ENCODE data around the gene ZNF32.
A peak's percentile ranks its signal among the peaks of the same experiment; 100 is the strongest.

The ZNF32 gene, protein sequence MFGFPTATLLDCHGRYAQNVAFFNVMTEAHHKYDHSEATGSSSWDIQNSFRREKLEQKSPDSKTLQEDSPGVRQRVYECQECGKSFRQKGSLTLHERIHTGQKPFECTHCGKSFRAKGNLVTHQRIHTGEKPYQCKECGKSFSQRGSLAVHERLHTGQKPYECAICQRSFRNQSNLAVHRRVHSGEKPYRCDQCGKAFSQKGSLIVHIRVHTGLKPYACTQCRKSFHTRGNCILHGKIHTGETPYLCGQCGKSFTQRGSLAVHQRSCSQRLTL

DNA sequence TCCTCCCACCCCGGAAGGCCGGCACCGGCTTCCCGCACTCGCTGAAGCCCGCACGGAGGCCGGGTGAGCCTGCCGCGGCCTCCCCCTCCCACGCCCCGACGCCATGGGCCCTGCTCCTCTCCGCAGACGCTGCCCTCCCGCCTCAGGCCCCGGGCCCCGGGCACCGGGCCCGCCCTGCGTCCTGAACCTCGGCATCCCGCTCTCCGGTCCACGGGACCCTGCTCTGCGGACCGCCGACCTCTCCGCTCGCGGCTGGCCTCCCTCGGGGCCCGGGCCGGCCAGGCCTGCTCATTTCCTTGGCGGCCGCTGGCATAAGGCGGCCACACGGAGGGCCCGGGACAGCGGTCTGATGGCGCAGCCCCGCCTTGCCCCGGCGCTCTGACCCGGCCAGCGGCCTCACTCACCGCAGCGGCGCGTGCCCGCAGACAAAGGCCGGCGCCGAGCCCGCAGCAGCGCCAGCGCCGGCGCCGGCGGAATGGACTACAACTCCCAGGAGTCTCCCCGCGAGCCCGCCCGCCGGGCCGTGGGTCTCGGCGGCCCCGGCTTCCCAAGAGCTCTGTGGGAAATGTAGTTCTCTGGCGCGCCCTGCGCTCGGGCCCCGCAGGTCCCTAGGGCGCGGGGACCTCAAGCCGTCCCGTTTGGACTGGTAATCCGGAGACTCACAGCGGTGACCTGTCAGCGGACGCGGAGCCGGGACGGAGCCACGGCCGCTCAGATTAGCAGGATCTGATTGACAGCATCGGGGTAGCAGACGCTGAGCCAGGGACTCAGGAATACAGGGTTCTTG is at the start of gene ZNF32:
ZNF32 (minus strand) TSS at position 484 of the 787 bp plus-strand sequence. CDS start 2,748 bp downstream, outside the sequence.
- DNase-seq = peak; percentile 60

DNA sequence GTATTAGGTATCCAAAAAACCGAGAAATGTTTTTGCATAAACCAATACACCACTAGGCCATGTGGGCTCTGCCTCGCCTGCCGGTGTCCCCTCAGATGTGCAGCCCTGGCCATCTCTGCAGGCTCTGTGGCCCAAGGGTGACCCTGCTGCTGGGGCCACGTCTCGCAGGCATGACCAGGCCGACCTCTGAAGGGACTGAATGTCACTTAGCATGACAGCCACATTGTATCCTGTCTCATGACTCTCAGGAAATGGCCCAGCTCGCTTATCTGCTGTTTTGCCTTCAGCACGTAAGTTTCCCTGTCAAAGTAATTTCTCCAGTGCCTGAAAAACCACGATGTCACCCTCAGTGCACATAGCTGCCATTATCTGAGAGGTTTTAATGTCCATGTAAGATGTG is 49.5 kb upstream of the ZNF32 start:
- DNase-seq = no peak

DNA sequence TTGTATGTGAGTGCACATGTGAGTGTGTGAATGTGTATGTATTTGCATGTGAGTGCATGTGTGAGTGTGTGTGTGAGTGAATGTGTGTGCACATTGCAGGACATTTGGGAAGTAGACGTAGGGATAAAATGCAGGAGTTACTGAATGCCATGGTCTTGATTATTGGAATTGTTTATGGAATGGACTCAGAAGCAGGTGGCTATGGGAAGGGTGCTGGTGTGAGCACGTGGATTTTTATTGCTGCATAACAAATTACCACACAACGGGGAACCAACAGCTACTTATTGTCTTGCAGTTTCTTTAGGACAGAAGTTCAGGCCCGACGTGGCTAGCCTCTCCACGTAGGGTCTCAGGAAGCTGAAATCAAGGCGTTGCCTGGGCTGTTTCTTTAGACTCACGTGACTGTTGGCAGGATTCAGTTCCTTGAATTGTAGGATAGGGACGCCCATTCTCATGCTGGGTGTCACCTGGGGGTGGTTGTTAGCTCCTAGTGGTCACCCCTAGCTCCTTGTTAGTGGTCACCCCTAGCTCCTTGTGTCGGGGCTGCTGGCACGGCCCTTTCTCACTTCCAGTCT is 48.3 kb upstream of the ZNF32 start:
- no peak for DNase-seq

DNA sequence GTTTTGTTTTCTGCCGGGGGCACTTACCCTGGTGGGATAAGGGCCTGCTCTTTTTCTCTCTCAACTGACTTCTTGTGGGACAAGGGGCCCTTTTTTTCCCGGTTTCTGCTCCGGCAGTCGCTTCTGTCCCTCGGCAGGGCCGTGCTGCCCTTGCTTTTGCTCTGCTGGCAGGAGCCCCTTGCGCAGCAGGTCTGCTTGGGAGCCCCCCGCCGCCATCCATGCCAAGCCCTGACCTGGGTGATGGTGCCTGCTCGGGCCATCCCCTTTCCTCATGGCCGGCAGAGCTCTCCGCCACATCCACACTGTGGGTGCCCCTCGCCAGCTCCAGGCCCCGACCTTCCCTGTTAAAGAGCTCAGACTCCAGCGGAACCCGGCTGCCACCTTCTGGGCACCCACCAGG is 47.0 kb upstream of the ZNF32 start:
- no peak for DNase-seq

DNA sequence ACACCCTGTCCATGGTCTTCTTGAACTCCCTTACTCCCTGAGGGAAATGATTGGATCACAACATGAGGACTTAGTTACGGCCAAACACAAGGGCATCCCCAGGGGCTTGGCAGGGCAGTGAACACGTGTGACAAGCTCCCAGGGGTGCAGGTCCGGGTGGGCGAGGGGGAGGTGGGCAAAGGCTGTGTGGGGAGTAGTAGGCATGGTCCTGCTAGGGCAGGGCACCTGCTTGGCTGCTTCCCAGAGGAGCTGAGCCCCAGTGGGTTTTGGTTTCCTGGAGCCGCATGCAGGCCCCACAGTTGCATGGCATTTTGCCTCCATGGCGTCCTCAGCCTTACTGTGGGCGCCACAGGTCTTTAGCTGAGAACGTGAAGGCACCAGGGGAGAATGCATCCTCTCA is 46.6 kb upstream of the ZNF32 start:
- DNase-seq = no peak

DNA sequence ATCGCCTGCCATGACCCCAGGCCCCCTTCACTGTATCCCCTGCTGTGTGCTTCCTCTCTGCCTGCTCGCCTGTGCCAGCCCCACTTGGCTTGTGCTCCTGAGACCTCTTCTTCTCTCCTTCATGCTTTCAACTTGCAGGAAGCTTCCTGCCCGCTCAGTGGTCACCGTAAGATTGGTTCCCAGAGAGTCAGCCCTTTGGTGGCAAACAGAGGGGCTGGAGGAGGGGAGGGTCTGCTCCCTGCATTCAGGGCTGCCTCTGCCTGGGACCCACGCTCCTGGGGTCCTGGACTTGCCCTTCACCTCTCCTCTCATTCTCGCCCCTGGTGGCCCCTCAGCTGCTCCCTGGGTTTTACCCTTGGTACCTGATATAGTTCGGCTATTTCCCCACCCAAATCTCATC is 45.8 kb upstream of the ZNF32 start:
- DNase-seq = no peak

DNA sequence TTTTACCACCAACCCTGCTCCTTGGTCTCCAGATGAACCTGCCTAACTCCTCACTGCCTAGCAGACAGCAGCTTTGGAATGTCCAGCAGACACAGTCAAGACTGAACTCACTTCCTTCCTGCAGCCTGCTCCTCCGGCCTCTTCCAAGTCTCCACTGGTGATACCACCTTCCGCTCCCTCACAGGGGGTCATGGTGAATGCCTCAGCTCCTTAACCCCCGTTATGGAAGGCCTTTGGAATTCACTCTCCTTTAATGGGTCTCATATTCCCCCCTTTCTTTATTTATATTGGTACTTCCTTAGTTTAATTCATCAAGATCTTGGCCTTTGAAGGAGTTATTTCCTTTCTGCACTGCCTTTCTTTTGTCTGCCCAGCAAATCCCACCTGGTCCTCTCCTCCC is 44.9 kb upstream of the ZNF32 start:
- DNase-seq = no peak

DNA sequence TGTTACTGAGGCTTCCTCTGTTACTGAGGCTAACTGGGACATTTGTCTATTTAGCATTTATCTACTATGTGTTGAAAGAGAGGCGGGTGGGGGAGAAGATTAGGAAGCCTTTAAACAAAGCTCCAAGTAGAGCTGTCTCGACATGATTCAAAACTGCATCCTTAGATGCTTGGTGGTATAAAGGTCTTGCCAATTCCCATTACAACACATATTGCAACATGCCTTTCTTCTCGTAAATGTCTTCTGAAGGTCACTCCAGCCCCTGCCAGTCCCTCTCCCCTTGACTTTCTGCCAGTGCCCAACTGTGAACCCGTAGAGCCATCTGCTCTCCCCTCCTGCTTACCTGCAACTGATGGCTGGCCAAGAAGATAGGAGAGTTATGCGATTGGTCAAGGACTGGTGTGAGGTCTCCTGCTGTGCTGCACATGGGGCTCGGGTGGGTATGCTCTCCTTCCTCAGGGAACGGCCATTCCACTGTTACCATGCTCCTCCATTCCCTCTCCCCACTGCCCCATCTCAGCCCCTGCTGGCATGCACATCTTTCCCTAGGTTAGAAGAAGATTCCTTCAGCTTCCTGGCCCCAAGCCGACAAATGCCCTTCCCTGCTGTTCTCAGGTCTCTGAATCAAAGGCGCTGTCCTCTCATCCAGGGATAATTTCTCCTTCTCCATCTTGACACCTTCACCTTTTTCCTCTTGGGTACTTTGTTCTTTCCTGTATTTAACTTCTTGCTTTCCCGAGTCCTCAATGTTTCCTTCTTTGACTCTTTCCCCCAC is 43.6 kb upstream of the ZNF32 start:
- no peak for DNase-seq

DNA sequence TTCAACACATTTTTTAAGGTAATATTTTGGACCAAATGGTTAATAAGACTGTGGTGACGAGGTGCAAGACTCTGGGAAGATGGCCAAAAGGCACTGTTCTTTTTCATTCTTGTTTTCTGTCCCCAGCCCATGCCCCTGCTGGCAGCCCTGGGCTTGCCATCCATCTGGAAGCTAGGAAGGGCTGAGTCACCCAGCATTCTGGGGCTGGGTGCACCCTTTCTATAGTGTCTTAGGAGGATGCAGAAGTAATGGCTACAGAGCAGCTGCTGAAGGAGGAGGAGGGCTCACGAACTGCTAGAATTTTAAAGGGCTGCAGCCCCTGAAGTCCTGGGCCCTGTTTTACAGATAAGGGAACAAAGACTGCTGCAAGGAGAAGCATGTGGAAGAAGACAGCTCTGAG is 42.8 kb upstream of the ZNF32 start:
- no peak for DNase-seq

DNA sequence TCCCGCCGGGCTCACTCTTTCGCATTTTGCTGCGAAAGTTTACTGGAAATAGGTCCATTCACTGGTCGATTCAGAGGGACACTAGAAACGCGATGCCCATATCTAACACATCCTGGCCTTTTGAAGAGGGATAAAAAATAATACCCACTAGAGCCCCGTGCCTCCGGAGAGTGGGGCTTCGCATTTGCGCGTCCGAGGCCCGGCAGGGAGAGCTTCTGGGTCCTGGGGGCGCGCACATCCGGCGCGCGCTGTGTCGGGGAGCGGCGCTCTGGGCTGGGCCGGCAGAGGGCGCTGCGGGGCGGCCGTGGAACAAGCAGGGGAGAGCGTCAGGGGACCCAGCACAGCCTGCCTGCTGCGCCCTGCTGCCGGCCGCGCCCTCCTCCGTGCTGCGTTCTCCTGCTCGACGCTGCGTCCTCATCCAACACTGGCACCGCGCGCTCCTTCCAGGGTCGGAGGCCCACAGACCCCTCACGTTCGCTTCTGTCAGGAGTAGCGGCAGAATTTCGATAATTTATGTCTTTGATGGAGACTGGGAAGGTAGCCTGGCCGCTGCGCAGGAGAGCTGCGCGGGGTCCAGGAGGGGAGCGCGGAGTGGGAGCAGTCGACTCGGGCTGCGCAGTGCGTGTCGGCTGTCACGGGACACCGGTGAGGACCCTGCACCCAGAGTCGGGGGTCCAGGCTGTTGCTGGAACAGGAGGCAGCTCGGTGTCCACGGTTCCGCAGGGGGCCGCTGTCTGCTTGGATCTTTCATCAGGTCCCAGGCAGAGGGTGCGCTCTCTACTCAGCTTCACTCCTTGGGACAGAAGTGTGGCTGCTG is 41.5 kb upstream of the ZNF32 start:
- peak; percentile 16 for DNase-seq

DNA sequence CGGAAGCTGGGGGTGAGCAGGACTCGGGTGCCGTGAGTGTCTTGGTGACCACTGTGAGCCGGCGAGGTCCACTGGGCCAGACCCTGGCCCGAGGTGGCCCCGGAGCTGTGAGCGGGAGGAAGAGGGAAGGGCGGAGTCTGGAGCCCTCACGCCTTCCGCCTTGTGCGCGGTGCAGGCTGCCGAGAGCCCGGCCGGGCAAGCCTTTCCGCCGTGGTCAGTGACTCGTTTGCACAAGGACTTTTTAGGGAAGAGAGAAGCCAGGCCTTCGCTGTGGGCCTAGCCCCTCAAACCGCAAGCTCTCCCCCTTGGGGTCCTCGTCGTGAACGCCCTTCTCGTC is 40.9 kb upstream of the ZNF32 start:
- no peak for DNase-seq

DNA sequence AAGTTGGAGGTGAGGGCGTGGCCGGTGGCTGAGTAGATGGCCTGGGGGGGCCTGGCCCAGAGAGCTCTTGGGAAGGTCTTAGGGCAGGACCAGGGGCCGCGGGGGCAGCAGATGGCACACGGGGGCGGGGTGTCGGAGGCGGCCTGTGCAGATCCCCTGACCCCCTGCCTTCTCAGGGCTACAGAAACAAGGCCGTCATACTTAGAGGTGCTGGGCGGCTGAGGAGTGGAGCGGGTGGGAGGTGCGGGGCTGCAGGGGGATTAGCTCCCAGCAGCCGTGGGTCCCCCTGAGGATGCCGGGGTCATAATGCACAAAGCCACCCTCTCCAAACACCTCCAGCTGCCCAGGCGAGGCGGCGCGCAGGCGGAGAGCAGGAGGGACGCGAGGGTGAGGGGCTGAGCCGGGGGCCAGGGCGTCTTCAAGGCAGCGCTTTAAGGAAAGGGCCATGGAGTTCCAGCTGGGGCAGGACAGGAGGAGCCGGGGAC is 40.4 kb upstream of the ZNF32 start:
- no peak for DNase-seq

DNA sequence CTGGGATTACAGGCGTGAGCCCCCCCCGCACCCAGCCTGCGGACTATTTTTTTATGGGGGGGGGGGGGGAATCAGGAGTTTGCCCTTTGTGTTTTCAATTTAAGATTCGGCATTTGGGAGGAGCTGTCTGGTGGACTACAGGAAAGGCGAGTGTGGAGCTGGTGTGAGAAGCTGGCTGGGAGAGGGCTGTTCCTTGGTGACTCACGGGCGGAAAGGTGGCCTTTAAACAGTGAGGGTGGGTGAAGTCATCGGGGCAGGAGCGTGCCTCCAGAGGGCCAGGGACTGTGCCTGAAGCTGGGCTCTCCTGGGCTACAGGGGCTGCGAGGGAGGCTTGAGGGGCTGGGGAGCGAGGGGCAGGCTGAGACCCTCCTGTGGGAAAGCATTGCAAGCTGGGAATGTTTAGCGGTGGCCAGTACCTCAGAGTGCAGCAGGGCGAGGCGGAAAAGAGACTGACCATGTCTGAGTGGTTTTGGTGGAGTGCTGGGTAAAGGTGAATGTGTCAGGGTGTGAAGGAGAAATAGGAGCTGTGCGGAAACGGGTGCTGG is 39.7 kb upstream of the ZNF32 start:
- no peak for DNase-seq

DNA sequence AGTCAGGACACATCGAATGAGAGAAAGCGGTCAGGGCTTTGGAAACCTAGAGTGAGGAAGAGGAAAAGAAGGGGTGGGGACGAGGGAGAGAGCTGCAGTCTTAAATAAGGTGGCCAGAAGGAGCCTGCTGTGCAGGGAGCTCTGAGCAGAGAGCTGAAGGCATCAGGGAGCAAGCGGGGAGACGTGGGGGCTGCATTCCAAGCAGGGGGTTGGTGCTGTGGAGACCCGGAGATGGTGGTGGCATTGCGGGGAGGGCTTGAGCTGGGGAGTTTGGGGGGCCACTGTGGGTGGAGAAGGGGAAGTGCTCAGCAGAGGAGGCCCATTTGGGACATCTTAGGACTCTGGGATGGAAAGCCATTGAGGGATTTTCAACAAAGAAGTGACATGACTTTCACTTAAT is 38.7 kb upstream of the ZNF32 start:
- no peak for DNase-seq

DNA sequence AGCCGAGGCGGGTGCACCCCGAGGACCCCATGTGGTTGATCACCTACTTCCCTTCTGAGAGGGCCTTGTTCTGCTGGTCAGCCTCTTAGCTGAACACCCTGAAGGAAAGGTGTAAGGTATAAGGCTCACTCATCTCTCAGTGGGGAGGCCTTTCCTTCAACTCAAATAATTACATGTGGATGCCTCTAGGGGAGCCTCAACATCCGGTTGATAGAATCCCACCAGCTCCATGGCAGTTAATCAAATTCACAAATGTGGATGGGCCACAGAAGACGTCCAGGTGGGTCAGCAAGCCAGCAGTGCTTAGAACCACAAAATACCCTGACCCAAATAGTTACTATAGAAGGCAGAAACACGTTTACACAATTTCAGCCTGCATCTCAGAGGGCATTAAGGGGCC is 37.7 kb upstream of the ZNF32 start:
- DNase-seq = no peak

DNA sequence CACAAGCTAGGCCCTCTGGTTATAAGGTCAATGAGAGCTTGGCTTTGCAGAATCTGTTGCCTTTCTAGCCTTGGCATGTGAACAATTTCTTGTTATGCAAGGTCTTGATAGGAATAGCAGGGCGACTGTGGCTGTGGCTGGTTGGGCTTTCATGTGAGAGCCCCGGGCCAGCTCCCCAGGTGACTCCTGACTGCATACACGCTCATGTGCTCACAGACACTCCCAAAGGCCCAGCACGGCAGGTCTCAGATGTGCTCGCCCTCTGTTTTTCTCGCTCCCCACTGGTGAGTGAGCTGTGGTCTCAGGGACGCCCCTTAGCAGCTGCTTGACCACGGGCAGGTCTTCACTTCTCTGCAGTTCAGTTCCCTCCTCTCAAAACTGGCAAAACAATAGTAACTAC is 37.1 kb upstream of the ZNF32 start:
- no peak for DNase-seq

DNA sequence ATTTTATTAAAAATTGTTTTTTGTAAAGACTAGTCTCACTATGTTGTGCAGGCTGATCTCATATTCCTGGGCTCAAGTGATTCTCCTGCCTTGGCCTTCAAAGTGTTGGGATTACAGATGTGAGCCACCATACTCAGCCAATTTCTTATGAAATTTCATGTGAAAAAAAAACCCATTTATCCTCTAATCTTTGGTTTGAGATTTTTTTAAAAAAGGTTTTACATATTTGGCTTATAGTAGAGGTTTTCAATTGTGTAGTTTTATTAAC is 35.5 kb upstream of the ZNF32 start:
- no peak for DNase-seq

DNA sequence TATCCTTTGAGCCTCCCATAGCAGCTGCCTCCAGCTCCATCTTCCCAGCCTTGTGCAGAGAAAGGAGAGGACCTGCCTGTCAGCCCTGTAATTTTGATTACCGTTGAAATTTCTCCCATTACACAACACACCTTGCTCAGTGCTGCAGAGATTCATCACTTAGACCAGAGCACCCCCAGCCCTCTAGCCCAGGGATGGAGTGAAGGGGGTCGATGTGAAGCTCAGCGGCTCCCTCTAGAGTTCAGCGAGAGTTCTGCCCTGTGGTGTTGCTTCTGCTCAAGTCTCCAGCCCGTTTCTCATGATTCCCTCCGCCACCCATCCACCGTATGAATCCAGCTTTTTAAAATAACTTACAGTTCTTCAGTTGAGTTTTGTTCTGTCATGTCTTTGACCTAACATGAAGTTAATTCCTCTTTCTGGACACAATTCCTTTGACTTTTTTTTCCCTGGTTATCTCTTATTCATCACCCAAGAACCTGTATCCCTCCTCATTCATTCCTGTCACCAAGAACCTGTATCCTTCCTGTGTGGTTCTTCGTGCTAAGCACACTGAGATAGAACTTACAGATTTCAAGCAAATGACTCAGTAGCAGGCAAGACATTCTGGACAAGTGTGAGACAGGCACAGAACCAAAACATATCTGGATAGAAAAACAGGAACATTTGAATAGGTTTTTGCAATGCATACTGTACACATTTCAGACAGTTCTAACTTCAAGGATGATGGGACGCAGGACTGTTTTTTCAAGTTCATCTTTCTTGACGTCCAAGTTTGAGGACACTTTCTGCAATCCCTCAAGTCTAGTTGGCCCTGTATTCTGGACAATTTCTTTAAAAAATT is 35.0 kb upstream of the ZNF32 start:
- no peak for DNase-seq

DNA sequence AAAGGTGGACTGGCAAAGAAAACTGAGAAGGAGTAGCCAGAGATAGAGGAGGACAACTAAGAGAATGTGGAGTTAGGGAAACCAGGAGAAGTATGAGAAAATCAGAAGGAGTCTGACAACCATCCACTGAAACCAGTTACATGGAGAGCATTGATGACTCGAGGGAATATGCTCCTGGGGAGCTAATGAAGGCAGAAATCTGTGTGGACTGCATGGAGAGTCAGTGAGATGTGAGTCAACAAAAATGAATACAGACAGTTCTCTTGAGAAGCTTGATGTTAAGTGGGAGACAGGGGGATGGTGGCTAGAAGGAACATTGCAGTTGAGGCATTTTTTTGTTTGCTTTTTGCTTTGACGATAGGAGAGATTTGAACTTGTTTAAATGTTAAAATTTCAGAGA is 34.3 kb upstream of the ZNF32 start:
- no peak for DNase-seq

DNA sequence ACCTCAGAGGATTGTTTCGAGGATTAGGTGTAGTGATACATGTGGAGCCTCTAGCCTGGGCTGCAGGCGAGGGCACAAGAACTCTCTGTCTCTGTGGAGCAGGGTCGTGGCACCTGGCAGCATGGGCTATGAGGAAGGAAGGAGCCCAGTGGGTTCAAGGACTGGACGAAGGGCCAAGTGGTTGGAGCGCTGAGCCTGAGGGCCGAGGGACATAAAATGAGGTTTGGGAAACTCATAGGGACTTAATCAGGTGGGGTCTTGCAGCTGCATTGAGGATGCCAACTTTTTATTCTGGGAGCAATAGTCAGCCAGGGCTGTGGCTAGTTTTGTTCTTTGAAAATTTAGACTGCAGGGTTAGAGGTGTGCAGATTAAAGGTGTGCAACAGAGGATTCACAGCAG is 33.0 kb upstream of the ZNF32 start:
- DNase-seq = no peak

DNA sequence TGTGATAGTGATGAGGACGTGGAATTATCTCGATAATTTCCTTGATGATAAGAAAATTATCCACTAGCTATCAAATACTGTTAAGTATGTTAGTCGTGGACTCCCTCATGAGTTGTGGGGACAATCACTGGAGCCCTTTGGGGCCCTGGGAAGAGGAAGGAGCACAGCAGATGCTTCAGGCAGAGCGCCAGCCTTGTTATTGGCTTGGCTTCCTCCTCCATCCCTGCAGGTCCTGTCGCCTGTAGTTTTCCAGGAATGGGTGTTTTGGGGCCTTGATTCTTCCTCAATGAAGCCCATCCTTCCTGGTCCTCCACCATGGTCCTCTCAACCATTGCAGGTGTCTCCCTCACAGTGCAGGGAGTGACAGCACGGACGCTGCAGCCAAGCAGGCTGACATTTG is 32.5 kb upstream of the ZNF32 start:
- DNase-seq = no peak

DNA sequence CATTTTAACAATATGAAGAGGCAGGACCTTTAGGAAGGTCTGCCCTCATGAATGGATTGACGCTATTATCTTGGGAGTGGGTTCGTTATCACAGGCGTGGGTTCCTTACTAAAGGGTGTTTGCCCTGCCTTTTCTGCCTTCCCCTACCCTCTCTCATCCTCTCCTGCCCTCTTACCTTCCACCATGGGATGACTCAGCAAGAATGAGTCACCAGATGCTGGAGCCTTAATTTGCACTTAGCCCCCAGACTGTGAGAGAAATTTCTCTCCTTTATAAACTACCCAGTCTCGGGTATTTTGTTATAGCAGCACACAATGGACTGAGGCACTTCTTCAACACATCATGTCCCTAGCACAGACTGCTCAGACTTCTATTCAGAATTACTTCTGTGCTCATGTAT is 31.4 kb upstream of the ZNF32 start:
- DNase-seq = no peak
